ENCODE measurements around the gene WDR59.

The WDR59 gene

DNA sequence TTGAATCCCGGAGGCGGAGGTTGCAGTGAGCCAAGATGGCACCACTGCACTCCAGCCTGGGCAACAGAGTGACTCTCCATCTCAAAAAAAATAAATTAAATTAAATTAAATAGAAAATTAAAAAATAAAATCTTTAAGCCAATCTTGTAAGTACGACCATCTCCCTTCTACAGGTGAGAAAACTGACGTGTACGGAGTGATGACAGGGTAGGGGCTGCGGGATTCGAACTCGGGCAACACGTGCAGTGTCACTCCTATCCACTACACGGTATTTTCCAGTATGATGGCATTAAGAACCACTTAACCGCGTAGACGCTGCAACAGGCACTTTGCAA is 762 bp downstream of the WDR59 start:
- in situ Hi-C loops (cut with HindIII; ENCODE audit: low sequenced_read_pairs), result no loop called here

DNA sequence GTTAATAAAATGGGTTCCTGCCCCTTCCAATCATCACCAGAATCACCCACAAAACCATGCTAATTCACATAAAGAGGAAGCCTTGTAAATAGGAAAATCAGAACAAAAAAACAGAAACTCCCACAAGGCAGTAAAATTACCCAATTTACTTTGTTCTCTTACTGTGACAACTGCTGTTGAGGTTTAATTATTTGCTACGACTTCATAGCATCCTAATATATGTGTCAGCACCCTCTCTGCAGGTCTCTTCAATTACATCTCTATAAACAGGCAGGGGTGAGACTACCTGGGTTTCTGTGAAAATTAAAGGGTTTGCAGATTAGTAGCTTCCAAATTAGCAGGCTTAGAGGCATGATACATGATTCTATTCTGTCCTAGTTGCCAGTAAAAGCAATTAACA is 2.7 kb downstream of the WDR59 start:
- in situ Hi-C loops (cut with HindIII; ENCODE audit: low sequenced_read_pairs), result no loop called here

DNA sequence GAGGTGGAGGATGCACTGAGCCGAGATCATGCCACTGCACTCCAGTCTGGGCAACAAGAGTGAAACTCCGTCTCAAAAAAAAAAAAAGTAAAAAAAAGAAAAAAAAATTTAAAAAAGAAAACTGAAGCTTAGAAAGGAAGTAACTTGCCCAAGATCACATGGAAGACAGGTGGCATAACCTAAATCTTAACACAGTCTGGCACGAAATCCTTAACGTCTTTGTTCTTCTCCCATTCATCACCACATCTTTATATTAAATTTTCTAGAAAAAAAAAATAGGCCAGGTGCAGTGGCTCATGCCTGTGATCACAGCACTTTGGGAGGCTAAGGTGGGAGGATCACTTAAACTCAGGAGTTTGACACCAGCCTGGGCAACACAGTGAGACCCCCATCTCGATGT is 9.3 kb downstream of the WDR59 start:
- in situ Hi-C loops (cut with HindIII; ENCODE audit: low sequenced_read_pairs), result no loop called here

DNA sequence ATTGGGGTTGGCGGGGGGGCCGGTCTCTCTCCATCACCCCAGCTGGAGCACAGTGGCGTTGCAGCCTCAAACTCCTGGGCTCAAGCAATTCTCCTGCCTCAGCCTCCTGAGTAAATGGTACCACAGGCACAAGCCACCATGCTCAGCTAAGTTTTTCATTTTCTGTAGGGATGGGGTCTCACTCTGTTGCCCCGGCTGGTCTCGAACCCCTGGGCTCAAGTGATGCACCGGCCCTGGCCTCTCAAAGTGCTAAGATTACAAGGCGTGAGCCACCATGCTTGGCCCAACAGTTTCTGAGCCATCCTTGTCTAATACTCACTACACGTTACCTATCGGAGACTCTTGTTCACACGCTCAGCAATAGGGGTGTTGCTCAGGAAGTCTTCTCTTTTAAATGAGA is 11.6 kb downstream of the WDR59 start:
- in situ Hi-C loops (cut with HindIII; ENCODE audit: low sequenced_read_pairs), result no loop called here

DNA sequence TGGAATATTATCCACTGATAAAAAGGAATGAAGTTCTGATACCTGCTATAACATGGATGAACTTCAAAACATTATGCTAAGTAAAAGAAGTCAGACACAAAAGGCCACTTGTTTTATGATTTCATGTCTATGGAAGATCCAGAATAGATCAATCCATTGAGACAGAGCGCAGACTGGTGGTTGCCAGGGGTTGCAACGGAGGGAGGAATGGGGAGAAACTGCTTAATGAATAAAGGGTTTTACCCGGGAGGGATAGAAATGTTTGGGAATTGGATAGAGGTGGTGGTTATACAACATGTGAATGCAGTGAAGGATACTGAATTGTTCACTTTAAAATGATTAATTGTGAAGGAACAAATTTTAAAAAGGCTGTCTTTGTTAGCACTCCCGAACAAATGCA is 30.2 kb downstream of the WDR59 start:
- in situ Hi-C loops (cut with HindIII; ENCODE audit: low sequenced_read_pairs), result no loop called here

DNA sequence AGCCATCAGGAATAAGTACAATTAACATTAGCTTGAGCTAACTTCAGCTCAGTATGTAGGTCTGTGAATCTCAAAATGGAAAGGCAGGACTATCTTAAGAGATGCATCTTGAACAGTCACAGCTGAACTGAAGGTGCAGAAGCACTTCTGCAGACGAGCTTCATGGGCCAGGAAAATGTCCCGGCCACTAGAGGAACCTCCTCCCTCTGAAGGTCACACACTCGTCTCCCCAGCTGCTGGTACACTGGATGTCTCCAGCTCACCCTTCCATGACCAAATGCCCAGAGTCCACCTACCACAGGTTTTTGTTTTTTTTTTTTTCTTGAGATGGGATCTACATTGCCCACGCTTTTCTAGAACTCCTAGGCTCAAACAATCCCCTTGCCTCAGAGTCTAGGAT is 33.2 kb downstream of the WDR59 start:
- in situ Hi-C loops (cut with HindIII; ENCODE audit: low sequenced_read_pairs), result no loop called here

DNA sequence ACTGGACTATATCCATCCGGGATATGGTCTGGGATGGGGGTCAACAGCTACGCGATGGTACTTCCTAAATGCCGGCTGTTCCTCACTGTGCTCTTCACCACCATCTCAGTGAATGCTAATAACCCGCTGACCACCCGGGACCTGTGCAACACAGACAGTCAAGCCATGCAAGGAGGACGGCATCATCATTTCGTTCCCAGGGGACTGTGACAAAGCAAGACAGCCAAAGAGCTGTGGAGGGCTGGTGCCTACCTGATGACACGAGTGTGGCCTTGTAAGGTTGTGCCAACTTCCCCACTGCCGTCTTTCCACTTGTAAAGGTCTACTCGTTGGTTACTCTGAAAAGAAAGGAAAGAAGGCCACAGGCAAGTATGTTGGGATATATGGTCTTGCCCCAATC is 33.7 kb downstream of the WDR59 start:
- in situ Hi-C loops (cut with HindIII; ENCODE audit: low sequenced_read_pairs), result no loop called here

DNA sequence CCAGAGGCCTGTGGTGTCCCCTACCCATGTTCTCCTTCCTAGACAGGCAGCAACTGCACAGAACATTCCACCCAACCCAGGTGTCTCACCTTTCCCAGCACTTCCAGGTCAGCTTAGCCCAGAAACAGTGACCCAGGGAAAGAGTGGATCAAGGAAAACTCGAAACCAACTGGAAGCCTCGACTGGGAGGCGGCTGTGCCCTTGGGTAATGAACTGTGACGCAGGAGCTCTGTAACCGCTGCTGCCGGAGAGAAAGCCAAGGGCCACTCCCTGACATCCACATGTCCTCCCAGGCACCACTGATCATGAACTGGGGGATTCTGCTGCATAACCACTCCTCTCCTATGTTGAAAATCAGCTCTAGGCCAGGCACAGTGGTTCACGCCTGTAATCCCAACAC is 34.4 kb downstream of the WDR59 start:
- in situ Hi-C loops (cut with HindIII; ENCODE audit: low sequenced_read_pairs), result no loop called here

DNA sequence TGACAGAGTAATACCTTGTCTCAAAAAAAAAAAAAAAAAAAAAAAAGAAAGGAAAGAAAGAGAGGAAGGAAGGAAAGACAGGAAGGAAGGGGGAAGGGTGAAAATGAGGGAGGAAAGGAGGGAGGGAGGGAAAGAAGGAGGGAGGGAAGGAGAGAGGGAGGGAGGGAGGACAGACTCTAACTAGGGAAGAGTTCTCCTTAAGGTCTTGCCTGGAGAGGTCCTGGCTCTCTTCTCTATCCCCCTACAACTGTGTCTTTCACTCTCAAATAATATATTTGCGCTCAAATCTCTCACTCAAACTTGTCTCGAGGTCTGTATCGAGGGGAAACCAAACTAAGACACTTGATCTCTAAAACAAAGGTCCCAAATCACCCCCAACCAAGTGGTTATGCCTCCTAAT is 35.6 kb downstream of the WDR59 start:
- in situ Hi-C loops (cut with HindIII; ENCODE audit: low sequenced_read_pairs), result no loop called here

DNA sequence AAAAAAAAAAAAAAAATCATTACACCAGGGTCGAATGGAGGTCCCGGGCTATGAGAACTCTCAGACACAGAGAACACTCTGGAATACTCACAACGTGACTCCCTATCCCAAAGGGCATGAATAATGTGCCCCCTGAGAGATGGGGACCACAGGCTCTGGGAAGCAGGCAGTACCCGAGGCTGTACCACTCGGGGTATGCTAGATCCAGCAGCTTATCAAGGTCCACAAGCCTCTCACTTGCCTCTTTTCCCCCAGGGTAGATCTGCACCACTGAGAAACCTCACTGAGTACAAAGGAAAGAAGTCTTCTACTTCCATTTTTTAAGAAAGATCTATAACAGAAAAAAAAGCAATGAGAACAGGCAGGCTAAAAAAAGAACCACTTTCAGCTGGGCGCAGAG is 40.5 kb downstream of the WDR59 start:
- in situ Hi-C loops (cut with HindIII; ENCODE audit: low sequenced_read_pairs), result no loop called here

DNA sequence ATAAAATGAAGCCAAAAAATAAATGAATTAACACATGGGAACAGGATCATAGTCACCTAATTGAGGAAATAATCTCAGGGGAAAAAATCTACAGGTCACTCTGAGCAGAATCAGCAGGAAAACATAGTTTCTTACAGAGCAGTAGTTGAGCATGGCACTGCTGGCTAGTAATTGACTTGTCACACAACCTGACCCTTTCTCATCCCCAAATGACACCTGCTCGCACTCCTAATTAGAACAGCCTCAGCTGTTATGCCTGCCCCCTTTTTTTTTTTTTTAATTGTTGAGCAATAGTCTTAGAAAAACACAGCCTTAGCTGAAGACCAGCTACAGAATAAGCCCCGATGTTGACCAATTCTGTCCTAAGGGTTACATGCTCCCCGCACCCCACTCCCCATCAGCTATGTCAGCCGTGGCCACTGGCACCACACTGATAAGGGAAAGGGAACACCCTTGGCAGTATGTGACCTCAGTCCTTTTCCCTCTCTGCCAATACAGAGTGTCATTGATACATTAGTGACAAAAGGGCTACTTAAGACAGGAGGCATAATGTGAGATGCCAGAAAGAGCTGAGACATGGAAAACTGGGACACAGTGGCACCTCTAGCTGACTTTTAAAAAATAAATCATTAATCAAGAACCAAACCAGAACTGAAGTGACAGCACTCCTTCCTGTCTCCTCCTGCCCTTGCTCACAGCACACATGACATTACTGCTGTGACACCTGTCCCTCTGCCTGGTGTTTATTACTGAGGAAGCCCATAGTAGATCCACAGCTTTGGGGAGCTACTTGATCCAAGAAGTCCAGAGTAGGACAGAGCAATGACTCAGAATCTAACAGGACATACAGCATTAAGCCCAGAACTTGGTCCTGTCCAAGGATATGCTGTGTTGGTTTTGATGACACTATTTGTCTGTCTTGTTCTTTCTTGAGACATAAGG is 41.7 kb downstream of the WDR59 start:
- in situ Hi-C loops (cut with HindIII; ENCODE audit: low sequenced_read_pairs), result no loop called here

DNA sequence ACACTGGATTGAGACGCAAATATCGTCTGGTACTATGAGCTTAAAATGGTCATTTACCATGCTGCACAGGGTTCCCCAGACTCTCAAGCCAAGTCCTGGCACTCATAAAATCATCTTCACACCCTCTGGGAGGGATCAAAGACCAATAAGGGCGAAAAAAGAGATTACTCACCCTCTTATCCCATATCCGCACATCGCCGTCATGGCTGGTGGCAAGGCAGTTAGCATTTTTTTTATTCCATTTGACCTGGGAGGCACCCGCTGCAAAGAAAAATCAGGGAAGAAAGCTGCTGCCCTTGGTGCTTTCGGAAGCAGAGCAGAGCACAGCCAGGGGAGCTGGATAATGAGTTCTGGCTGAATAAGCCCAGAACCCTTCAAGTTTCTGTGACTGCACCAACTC is 42.4 kb downstream of the WDR59 start:
- in situ Hi-C loops (cut with HindIII; ENCODE audit: low sequenced_read_pairs), result no loop called here

DNA sequence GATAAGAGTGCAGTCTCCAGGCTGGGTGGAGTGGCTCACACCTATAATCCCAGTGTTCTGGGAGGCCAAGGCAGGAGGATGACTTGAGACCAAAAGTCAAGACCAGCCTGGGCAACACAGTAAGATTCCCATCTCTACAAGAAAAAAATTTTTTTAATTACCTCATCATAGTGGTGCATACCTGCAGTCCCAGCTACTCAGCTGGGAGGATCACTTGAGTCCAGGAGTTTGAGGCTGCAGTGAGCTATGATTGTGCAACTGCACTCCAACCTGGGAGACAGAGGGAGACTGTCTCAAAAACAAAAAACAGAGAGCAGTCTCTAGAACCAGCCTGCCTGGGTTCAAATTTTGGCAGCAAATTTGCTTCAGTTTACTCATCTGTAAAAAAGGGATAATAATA is 45.2 kb downstream of the WDR59 start:
- in situ Hi-C loops (cut with HindIII; ENCODE audit: low sequenced_read_pairs), result no loop called here

DNA sequence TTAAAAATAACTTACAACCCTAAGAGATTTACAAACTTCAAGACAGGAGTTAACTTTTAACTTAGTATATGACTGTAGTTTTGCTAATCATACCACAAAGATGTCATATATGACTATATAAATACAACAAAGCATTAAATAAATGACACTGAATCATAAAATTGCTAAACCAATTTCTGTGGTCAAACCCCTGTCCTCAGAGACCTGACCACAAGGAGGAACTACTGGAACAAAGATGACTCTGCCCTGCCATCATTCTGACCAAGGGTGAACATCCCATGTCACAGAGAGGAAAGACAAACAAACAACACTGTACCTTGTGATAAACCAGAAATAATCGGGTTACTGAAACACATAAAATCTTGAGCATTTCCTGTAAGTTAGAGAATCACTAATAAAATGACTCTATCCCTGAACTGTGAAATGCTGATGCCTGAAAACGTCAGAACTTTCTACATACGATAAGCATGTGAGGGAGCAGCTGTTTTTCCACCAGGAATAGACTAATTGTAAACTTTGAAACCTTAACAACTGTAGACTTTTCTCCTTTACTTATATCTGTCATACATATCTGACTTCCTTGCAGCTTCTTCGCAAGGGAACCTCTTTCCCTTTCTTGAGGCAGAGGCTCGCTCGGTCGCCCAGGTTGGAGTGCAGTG is 47.9 kb downstream of the WDR59 start:
- in situ Hi-C loops (cut with HindIII; ENCODE audit: low sequenced_read_pairs), result no loop called here

DNA sequence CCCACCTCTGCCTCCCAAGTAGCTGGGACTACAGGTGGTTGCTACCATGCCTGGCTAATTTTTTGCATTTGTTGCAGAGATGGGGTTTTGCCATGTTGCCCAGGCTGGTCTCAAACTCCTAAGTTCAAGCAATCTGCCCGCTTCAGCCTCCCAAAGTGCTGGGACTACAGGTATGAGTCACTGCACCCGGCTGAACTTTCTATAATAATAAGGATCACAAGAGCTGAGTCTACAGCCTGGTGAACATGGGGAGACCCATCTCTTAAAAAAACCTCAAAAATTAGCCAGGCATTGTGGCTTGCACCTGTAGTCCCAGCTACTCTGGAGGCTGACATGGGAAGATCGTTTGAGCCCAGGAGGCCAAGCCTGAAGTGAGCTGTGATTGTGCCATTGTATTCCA is 53.5 kb downstream of the WDR59 start:
- in situ Hi-C loops (cut with HindIII; ENCODE audit: low sequenced_read_pairs), result no loop called here

DNA sequence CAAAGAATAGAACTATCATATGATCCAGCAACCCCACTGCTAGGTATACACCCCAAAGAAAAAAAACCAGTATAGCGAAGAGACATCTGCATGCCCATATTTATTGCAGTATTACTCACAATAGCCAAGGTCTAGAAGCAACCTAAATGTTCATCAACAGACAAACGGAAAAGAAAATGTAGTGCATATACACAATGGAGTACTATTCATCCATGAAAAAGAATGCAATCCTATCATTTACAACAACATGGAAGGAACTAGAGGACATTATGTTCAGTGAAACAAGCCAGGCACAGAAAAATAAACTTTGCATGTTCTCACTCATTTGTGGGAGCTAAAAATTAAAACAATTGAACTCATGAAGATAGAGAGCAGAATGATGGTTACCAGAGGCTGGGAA is 55.3 kb downstream of the WDR59 start:
- in situ Hi-C loops (cut with HindIII; ENCODE audit: low sequenced_read_pairs), result no loop called here

DNA sequence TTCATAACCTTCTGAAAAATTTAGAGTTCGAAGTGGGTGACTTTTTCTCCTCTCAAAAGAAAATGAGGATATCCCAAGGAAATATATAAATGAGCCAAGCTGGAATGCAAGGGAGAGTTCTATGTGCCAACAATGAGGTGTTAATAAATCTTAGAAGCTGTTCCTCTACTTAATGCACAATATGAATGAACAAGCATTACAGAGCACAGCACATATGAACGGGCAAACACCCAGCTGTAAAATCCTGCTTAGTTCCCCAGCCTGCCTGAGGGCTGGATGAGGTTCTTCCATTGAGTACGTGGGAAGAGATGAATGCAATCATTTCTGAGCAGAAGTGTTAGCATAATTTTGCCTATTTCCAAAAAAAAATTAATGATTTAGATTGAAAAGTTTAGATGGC is 58.1 kb downstream of the WDR59 start:
- in situ Hi-C loops (cut with HindIII; ENCODE audit: low sequenced_read_pairs), result no loop called here

DNA sequence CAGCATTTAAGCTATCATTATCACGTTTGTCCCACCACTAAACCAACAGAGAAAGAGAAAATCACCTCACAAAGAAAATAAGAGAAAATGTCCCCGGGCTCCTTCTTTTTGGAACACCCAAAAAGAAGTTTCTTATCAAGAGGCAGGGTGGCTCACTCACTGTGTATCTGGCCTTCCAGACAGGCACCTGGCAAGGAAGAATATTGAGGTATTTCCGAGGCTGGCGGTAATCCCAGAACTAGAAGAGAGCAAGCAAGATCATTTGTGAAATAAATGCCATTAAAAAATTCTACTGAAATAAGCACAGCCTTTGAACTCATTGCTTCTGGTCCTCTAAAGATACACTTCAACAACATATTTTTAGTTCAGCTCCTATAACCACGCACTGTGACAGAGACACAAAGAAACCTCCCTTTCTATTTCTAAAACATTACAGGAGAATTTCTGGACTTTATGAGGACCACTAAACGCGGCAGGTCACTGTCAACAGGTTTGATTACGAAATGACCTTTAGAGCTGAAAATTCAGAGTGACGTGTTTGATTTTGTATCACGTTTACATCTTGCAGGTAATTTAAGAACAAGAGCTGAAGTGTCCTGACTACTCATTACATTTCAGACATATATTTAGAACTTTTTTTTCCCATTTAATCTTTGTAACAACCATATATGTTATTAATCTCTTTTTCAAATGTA is 61.0 kb downstream of the WDR59 start:
- in situ Hi-C loops (cut with HindIII; ENCODE audit: low sequenced_read_pairs), result no loop called here

DNA sequence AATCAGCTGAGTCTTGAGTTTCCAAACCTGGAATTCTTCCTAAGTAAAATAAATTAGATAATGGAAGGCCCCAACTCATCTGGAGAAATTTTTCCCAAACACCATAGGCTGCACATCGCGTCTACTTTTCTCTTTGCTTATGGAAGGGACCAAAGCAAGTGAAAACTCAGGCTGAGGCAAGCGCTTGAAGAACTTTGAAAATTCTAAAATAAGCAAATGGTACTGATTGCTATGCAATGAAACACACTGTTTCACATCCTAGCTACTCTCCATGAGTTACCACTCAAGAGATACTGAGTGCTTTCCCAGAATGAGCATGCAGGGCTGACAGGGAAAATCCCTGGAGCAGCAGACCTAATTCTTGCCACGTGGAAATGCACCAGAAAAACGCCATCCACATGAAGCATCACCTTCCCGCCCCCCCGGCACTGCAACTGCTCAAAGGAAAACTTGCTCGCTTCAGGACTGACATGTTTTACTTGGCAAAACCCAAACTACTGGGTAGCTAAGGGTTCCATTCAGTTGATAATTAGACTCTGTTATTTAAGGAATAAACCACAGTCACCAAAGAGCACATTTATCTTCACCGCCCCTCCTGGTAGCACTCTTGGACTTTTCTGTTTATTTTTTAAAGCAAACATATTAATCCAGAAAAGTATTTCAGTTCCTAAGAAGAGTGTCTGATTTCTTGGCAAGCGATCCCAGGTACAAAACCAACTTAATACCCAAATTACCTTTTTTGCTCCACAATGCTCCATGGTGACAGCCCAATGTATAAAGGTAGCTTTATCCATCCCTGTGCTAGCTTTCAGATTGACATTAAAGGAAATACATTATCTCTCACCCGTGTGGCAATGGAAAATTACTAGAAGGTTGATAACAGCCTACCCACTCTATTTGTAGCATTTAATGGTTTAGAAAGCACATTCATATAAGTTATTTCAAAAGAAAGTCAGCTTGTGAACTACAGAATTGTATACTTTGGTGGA is 62.5 kb downstream of the WDR59 start:
- in situ Hi-C loops (cut with HindIII; ENCODE audit: low sequenced_read_pairs), result no loop called here

DNA sequence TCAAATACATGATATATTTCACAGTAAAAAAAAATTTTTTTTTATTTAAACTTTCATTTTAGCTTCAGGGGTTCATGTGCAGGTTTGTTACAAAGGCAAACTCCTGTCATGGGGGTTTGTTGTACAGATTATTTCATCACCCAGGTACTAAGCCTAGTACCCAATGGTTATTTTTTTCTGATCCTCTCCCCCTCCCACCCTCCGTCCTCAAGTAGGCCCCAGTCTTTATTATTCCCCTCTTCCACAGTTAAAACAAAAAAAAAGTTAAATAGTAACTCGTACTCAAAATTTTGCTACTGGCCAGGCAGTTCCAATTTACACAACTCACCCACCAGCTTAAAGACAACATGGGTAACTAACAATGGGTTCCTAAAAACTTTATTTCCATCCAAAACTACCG is 63.9 kb downstream of the WDR59 start:
- in situ Hi-C loops (cut with HindIII; ENCODE audit: low sequenced_read_pairs), result no loop called here

DNA sequence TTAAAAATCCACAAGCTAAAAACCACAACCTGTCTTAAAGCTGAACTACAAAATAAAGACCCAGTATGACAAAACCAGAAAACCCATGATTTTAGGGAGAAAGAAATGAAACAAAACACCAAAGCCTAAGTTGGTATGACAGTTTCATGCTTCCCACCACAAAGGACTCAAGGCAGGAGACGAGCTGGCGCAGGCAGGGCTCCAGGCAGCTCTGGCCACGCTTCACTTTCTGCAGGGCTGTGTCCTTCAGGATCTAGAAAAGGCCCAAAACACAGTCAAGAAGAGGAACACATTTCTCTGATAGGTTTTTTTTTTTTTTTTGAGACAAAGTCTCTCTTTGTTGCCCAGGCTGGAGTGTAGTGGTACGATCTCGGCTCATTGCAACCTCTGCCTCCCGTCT is 75.3 kb downstream of the WDR59 start:
- in situ Hi-C loops (cut with HindIII; ENCODE audit: low sequenced_read_pairs), result no loop called here

All from DLD1 (cell line).